HG02678 (cell line): ENCODE measurements around the gene PDS5B.

ENCODE experiments used
- ATAC-seq: cut with Tn5 transposase; IDR thresholded peaks from one replicate; pipeline ENCODE4 v1.9.1; 2021; ENCODE audit warnings: mild to moderate bottlenecking, moderate library complexity; ENCODE audit not compliant: unreplicated experiment

Gene PDS5B

GRCh38 chr13:32587811-32588170 is 1.5 kb downstream of the PDS5B start:
- ATAC-seq, result no peak

- no peak for ATAC-seq
These were observed 2.5 kb downstream of the PDS5B start for GRCh38 chr13:32588736-32589135.

- no peak for ATAC-seq
These were observed 3.2 kb downstream of the PDS5B start for GRCh38 chr13:32589471-32589870.

- no peak for ATAC-seq
These were observed 4.0 kb downstream of the PDS5B start for GRCh38 chr13:32590266-32590665.

- no peak for ATAC-seq
These were observed 5.8 kb downstream of the PDS5B start for GRCh38 chr13:32592082-32592481.

- ATAC-seq, result no peak
These were observed 8.0 kb downstream of the PDS5B start for GRCh38 chr13:32594157-32594738.

- ATAC-seq, result no peak
These were observed 9.1 kb downstream of the PDS5B start for GRCh38 chr13:32595306-32595705.

- no peak for ATAC-seq
These were observed 14.6 kb downstream of the PDS5B start for GRCh38 chr13:32600890-32601289.

GRCh38 chr13:32609428-32609827 is 23.2 kb downstream of the PDS5B start:
- ATAC-seq, result no peak

- ATAC-seq, result no peak
These were observed 24.3 kb downstream of the PDS5B start for GRCh38 chr13:32610538-32610937.

GRCh38 chr13:32610977-32611376 is 24.7 kb downstream of the PDS5B start:
- ATAC-seq, result no peak

GRCh38 chr13:32616883-32617511 is 30.7 kb downstream of the PDS5B start:
- ATAC-seq, result no peak

GRCh38 chr13:32622827-32623226 is 36.6 kb downstream of the PDS5B start:
- no peak for ATAC-seq

GRCh38 chr13:32624441-32624840 is 38.2 kb downstream of the PDS5B start:
- no peak for ATAC-seq

- no peak for ATAC-seq
These were observed 41.5 kb downstream of the PDS5B start for GRCh38 chr13:32627793-32628192.

GRCh38 chr13:32629313-32629712 is 43.1 kb downstream of the PDS5B start:
- no peak for ATAC-seq

- ATAC-seq, result no peak
These were observed 43.6 kb downstream of the PDS5B start for GRCh38 chr13:32629866-32630265.

GRCh38 chr13:32632343-32632909 is 46.2 kb downstream of the PDS5B start:
- no peak for ATAC-seq

GRCh38 chr13:32636711-32637110 is 50.5 kb downstream of the PDS5B start:
- ATAC-seq, result no peak

- ATAC-seq, result no peak
These were observed 52.5 kb downstream of the PDS5B start for GRCh38 chr13:32638739-32639138.

- ATAC-seq, result peak; percentile 60
These were observed 53.4 kb downstream of the PDS5B start for GRCh38 chr13:32639502-32640105.

- no peak for ATAC-seq
These were observed 56.1 kb downstream of the PDS5B start for GRCh38 chr13:32642316-32642715.
